ENCODE measurements around the gene SPINK4. TPM values are rescaled to one million over a fixed set of nuclear protein-coding genes. Genes with fewer than 3 reads are reported as not detected.
A peak's percentile ranks its signal among the peaks of the same experiment; 100 is the strongest.

The SPINK4 gene
- total RNA-seq, 3 donors from 2014 or later, result not detected

DNA sequence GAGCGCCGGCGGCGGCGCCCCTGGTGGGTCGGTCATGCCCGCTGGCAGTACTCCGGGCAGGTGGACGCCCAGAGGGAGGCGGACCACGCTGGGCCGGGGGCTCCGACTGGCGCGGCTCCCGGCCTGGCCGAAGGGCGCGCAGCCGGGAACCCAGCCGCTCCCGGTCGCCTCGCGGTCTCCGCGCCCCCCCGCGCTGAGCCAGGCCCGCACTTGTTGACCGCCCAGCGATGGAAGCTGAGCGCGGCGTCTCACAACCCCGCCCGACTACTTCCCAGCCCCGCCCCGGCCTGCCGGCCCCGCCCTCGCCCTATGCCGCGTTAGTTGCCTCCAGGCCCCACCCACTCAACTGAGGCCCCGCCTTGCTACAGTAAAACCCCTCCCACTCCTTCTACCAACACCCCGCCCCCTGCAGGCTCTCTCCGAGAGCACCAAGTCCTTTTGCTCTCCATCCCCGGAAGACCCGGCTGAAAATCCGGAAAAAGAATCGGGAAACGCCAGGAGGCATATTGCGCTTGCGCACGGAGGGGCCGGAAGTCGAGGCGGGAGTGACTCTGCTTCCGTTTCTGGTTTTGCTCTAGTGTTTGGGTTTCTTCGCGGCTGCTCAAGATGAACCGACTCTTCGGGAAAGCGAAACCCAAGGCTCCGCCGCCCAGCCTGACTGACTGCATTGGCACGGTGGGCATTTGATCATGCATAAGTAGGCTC, 24.7 kb downstream of the SPINK4 start, which contains the start of the genes BAG1 and CHMP5:
BAG1 (minus strand) TSS at position 236 of the 705 bp plus-strand sequence.
CHMP5 (plus strand) TSS at position 577 of the 705 bp plus-strand sequence; CDS start at position 607, 30 bp downstream.
- H3K4me3 ChIP-seq, result peak within 1 kb of the TSS; percentile 97 to 98 (median 98)
- DNase-seq (ENCODE audit: low spot score in 2 of 2), result peak; percentile 99 to 100
- intact Hi-C loops (cut with DNase I; ENCODE audit: low total_unique reads), result loop anchor here (2.0 kb wide), 1 partner anchor 74 kb away; no protein-coding TSS in a partner anchor
- TF ChIP-seq, protein P1, sequence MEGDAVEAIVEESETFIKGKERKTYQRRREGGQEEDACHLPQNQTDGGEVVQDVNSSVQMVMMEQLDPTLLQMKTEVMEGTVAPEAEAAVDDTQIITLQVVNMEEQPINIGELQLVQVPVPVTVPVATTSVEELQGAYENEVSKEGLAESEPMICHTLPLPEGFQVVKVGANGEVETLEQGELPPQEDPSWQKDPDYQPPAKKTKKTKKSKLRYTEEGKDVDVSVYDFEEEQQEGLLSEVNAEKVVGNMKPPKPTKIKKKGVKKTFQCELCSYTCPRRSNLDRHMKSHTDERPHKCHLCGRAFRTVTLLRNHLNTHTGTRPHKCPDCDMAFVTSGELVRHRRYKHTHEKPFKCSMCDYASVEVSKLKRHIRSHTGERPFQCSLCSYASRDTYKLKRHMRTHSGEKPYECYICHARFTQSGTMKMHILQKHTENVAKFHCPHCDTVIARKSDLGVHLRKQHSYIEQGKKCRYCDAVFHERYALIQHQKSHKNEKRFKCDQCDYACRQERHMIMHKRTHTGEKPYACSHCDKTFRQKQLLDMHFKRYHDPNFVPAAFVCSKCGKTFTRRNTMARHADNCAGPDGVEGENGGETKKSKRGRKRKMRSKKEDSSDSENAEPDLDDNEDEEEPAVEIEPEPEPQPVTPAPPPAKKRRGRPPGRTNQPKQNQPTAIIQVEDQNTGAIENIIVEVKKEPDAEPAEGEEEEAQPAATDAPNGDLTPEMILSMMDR (IDR thresholded peaks at IDR 0.05), result peak in 1 of 3 donors; percentile 28
- peak; percentile 8 for TF ChIP-seq POLR2A (IDR thresholded peaks at IDR 0.05)
- TF ChIP-seq POLR2AphosphoS5 (IDR thresholded peaks at IDR 0.05), result peak; percentile 61 to 80 (median 66)
- H3K27me3 ChIP-seq, result no peaks in the 10 kb centered on the region
- peaks cover 0 to 8% of the 10 kb centered on the region in 2 donors for H3K4me1 ChIP-seq
- H3K27ac ChIP-seq, result peak within 1 kb of the TSS; percentile 95
- no peaks in the 10 kb centered on the region for H3K9me3 ChIP-seq
- H3K36me3 ChIP-seq, result no peaks in the 10 kb centered on the region

DNA sequence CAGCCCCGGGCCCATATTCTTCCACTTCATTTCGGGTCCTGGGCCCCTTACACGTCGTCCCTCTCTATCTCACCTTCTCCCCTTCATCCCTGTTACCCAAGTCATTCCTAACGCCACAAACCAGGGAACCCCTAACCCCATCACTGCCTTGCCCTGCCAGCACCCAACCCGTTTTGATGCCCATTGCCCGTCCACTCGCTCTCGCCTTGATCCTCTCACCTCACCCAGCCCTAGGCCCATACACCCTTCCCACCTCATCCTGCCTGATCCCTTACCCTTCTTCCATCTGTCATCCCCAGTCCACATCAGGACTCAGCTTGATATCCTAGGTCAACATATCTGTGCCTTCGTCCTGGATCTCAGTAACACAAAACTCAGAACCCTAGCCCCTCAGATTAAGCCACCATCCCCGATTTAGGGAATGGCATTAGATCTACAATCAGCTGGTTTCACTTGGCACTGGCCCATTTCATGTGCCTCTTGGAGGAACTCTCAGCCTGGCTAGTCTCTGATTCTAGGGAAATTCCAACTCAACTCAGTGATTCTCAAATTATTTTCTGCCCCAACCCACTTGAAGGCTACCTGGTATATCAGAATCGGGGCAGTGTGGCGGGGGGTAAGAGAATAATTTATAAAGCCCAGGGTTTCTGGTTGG, 25.4 kb downstream of the SPINK4 start:
- DNase-seq (ENCODE audit: low spot score in 2 of 2), result no peak
- Histone ChIP-seq H3K4me1 (peaks cover 0 to 8% of the 10 kb centered on the region in 2 donors), H3K4me3 (peak overlapping the region; percentile 97 to 98 (median 98)), H3K9me3 (no peaks in the 10 kb centered on the region), H3K36me3 (no peaks in the 10 kb centered on the region), H3K27ac (peak overlapping the region; percentile 95), H3K27me3 (no peaks in the 10 kb centered on the region)
- intact Hi-C loops (cut with DNase I; ENCODE audit: low total_unique reads), result loop anchor here (2.0 kb wide), 1 partner anchor 75 kb away; no protein-coding TSS in a partner anchor
- TF ChIP-seq, protein P1 (IDR thresholded peaks at IDR 0.05), result no peak
- TF ChIP-seq POLR2A (IDR thresholded peaks at IDR 0.05), result no peak
- no peak for TF ChIP-seq POLR2AphosphoS5 (IDR thresholded peaks at IDR 0.05)

DNA sequence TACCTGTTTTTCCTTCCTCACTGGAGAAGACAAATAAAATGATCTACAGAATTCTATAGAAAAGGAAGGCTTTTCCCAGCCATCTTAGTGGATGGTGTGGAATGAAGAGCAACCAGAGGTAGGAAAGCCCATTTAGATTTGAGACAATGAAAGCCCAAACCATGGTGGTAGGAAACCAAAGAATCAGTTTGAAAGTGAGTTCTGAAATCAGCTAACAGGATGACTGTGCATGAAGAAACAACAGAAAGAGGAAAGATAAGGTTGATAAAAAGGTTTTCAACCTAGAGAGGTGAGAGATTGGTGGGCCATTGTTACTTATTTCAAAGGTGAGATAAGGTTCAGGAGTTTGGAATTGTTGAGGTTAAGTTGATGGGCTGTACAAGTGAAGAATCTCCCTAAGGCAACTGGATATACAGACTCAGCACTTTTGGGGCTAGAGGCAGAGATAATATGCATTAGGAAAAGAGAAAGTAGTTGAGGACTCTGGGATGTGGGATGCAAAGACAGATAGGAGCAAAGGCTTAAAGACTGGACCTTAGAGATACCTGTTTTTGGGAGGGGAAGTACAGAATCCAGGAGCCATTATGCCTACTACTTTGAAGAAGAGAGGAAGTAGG, 27.3 kb downstream of the SPINK4 start:
- Histone ChIP-seq H3K27ac (no peak overlapping the region), H3K4me1 (peaks cover 0 to 8% of the 10 kb centered on the region in 2 donors), H3K4me3 (no peak overlapping the region), H3K9me3 (no peaks in the 10 kb centered on the region), H3K36me3 (peaks cover 5% of the 10 kb centered on the region), H3K27me3 (no peaks in the 10 kb centered on the region)
- intact Hi-C loops (cut with DNase I; ENCODE audit: low total_unique reads), result no loop called here
- DNase-seq (ENCODE audit: low spot score in 2 of 2), result no peak
- TF ChIP-seq, protein P1 (IDR thresholded peaks at IDR 0.05), result no peak
- TF ChIP-seq POLR2AphosphoS5 (IDR thresholded peaks at IDR 0.05), result no peak
- no peak for TF ChIP-seq POLR2A (IDR thresholded peaks at IDR 0.05)

DNA sequence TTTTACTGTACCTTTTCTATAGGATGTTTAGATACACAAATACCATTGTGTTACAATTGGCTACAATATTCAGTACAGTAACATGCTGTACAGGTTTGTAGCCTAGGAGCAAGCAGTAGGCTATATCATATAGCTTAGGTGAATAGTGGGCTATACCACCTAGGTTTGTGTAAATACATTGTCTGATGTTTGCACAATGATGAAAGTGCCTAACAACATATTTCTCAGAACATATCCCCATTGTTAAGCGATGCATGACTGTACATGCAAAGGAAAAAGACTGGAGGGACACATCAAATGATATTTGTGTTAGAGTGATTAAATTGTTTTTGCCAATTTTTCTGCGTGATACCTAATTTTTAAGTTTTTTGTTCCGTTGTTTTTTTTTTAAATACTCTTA, 30.2 kb downstream of the SPINK4 start:
- no peaks in the 10 kb centered on the region for H3K27me3 ChIP-seq
- H3K9me3 ChIP-seq, result no peaks in the 10 kb centered on the region
- H3K4me3 ChIP-seq, result no peak overlapping the region
- TF ChIP-seq POLR2A (IDR thresholded peaks at IDR 0.05), result no peak
- no peak for TF ChIP-seq POLR2AphosphoS5 (IDR thresholded peaks at IDR 0.05)
- TF ChIP-seq, protein P1 (IDR thresholded peaks at IDR 0.05), result no peak
- H3K36me3 ChIP-seq, result peaks cover 7% of the 10 kb centered on the region
- intact Hi-C loops (cut with DNase I; ENCODE audit: low total_unique reads), result no loop called here
- H3K27ac ChIP-seq, result no peak overlapping the region
- H3K4me1 ChIP-seq, result no peaks in the 10 kb centered on the region
- DNase-seq (ENCODE audit: low spot score in 2 of 2), result no peak
